OCI-M1 (cell line): ENCODE measurements around the gene CCNDBP1.
"Not testable (repeated sequence)": the region's sequence is repeated elsewhere in the genome, so short reads cannot be mapped to it uniquely, and the experiment has no call there.

Source experiments
- DNase-seq: peaks from one replicate; lab custom pipeline; 2025; lab: John Stamatoyannopoulos, UW

CCNDBP1 gene, protein sequence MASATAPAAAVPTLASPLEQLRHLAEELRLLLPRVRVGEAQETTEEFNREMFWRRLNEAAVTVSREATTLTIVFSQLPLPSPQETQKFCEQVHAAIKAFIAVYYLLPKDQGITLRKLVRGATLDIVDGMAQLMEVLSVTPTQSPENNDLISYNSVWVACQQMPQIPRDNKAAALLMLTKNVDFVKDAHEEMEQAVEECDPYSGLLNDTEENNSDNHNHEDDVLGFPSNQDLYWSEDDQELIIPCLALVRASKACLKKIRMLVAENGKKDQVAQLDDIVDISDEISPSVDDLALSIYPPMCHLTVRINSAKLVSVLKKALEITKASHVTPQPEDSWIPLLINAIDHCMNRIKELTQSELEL

DNA sequence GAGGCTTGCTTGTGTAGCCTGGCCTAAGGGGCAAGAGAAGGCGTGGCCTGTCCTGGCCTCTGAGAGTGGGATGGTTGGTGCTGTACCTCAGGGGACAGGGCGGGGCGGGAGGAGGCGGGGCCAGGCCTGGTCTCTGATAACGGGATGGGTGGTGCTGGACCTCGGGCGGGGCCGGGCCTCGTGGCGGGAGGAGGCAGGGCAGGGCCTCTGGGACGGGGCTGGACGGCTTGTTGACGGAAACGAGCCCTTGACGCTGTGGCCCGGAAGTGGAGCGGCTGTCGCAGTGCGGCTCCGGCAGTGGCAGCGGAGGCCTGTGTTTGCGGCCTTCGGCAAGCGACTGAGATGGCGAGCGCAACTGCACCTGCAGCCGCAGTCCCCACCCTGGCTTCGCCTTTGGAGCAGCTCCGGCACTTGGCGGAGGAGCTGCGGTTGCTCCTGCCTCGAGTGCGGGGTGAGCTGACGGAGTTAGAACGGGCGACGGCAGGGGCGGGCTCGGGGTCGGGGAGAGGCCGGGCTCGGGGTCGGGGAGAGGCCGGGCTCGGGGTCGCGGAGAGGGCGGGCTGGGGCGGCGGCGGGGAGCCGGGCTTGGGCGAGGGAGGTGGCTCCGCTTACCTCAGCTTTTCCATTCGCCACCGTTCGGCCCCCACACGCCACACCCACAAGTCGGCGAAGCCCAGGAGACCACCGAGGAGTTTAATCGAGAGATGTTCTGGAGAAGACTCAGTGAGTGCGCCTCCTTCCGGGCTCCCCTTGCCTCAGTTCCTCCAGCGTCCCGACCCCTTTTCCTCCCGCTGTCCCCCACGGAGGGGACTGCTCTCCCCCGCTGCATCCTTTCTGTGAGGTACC is at the start of gene CCNDBP1:
Gene CCNDBP1, plus strand, starts transcription at position 247 of the 846 bp plus-strand sequence. Its CDS starts 96 bp downstream, at position 343.
- peak; percentile 98 for DNase-seq

DNA sequence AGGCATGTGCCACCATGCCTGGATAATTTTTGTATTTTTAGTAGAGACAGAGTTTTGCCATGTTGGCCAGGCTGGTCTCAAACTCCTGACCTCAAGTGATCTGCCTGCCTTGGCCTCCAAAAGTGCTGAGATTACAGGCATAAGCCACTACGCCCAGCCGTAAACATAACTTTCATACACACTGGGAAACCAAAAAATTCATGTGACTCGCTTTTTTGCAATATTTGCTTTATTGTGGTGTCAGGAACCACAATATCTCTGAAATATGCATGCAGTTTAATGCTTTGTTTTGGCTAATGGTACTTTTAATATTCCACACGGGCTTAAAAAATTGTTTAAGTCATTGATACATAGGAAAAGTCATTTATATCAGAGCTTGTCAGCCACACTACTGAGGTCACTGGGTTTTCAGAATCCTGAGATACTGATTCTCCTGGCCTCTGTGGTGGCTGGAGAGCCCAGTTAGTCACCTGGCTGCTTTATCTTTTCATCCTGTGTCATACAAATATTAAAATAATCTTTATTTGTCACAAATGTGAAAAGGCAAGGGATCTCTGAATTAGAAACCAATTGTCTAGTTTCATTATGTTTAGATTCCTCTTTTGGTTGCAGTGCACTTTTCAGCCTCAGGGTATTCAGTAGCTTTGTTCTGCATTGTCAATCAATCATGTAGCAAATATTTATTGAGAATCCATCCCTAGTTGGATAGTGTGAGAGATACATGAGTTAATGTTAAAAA is 41.8 kb upstream of the CCNDBP1 start:
- DNase-seq: no peak

GRCh38 chr15:43144512-43144911 is 40.7 kb upstream of the CCNDBP1 start:
- peak; percentile 58 for DNase-seq

DNA sequence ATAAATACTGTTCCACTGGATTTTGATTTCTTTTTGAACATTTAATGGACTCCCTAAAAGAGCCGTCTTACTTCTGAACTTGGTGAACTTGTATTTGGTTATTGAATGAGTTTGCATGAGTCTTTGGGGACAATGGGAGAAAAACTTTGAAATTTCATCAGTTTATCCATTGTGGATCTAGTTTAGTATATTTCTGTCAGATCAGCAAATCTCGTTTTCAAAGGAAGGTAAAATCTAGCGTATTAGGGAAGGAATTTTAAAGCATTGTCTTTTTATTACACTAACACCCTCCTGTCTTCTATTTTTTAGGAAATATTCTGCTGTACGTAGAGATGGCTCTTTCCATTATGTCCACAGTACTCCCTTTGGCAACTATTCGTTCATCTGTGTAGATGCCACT is 39.0 kb upstream of the CCNDBP1 start:
- no peak for DNase-seq

DNA sequence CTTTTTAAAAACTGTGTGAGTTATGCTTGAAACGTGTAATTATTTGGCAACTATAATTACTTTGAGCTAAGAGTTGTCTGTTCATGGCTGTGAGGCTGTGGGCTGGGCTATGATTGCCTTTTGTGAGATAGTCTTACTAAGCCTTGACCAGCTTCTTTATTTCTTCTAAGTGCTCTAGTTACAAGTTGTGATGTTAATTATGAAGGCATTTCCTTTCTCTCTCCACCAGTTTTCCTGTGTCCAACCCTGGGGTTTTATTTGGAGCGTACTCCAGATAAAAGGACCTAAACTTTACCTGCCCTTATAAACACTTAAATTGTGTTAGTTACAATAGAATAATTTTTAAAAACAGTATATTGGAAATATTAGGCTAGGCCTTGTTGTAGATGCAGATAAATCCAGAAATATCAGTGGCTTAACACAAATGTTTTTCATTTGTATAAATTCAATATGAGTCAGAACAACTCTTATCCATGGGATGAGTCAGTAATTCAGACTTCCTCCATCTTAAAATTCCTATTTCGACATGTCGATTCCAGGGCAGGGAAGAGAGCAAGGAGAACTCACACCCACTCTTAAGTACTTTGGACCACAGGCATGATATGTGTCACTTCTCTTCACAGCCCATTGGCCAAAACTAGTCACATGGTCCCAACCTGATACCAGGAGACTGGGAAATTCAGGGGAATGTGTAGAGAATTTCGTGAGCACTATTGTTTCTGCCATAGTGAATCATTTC is 34.8 kb upstream of the CCNDBP1 start:
- no peak for DNase-seq

DNA sequence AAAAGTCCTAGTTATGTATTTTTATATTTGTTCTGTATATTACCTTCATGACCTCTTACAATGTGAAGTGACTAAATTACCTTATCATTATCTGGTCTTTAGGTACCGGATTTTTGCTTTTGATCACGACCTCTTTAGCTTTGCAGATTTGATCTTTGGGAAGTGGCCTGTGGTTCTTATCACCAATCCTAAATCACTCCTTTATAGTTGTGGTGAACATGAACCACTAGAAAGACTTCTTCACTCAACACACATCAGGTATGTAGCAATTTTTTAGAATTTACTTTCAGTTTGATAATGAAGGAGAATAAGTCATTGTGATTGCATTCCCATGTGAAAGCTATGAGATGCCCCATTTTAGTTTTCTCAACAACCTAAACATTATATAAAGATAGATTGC is 33.5 kb upstream of the CCNDBP1 start:
- DNase-seq: peak; percentile 48

DNA sequence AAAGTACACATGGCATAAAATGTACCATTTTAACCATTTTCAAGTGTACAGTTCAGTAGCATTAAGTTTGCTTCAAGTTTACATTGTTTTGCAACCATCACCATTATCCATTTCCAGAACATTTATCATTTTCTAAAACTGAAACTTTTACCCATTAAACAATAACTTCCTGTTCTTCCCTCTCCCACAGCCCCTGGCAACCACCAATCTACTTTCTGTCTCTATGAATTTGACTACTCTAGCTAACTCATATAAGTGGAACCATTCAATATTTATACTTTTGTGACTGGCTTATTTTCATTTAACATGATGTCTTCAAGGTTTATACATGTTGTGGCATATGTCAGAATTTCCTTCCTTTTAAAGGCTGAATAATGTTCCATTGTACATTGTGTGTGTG is 31.9 kb upstream of the CCNDBP1 start:
- DNase-seq: no peak

DNA sequence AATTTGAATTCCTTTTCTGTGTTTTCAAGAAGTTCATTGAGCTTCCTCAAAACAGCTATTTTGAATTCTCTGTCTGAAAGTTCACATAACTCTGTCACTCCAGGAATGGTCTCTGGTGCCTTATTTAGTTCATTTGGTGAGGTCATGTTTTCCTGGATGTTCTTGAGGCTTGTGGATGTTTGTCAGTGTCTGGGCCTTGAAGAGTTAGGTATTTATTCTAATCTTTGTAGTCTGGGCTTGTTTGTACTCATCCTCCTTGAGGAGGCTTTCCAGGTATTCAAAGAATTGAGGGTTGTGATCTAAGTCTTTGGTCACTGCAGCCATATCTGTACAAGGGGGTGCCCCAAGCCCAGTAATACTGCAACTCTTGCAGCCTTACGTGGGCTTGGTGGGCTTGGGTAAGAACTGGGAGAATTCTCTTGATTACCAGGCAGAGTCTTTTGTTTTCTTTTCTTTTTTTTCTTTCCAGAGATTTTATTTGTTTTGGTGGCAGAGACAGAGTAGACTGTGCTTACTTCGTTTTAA is 19.3 kb upstream of the CCNDBP1 start:
- DNase-seq: no peak

DNA sequence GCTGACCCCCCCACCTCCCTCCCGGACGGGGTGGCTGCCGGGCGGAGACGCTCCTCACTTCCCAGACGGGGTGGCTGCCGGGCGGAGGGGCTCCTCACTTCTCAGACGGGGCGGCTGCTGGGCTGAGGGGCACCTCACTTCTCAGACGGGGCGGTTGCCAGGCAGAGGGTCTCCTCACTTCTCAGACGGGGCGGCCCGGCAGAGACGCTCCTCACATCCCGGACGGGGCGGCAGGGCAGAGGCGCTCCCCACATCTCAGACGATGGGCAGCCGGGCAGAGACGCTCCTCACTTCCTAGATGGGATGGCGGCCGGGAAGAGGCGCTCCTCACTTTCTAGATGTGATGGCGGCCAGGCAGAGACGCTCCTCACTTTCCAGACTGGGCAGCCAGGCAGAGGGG is 17.9 kb upstream of the CCNDBP1 start:
- not testable (repeated sequence) for DNase-seq

- no peak for DNase-seq
Measured at GRCh38 chr15:43168192-43169107, 16.8 kb upstream of the CCNDBP1 start.

GRCh38 chr15:43169888-43170287 is 15.3 kb upstream of the CCNDBP1 start:
- no peak for DNase-seq

- not testable (repeated sequence) for DNase-seq
Measured at GRCh38 chr15:43175656-43176309, 9.4 kb upstream of the CCNDBP1 start.

- DNase-seq: not testable (repeated sequence)
Measured at GRCh38 chr15:43177147-43177546, 8.1 kb upstream of the CCNDBP1 start.

GRCh38 chr15:43183270-43183669 is 1.9 kb upstream of the CCNDBP1 start:
- no peak for DNase-seq

- no peak for DNase-seq
Measured at GRCh38 chr15:43184407-43185124, 637 bp upstream of the CCNDBP1 start.

GRCh38 chr15:43186003-43186353 is 775 bp downstream of the CCNDBP1 start:
- no peak for DNase-seq

DNA sequence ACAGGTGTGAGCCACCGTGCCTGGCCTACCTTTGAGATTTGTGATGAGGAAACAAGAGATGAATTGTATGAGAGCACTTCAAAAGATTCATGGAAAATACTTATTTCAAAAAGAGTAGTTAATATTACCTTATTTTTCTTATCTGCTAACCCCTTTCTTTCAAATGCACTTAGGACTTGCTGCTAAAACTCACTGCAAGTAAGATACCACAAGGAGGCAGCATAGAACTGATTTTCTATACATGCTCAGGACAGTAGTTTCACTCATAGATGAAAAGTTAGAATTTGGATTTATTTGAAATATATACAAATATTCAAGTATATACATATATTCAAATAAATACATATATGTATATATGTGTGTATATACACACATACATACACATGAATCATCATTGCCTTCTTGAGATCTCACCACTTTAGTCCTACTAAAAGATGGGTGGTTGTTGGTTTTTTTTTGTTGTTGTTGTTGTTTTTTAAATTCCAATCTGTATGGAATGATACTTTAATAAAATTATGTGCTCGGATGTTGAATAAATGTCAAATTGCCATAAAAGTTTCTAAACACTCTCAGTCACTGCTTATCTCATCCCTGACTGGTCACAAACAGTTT is 2.4 kb downstream of the CCNDBP1 start:
- DNase-seq: peak; percentile 85

GRCh38 chr15:43189296-43189695 is 4.1 kb downstream of the CCNDBP1 start:
- DNase-seq: no peak

GRCh38 chr15:43190178-43190577 is 5.0 kb downstream of the CCNDBP1 start:
- DNase-seq: no peak
